HCT116 (cell line): ENCODE measurements around the gene TDP1. TPM values are rescaled to one million over a fixed set of nuclear protein-coding genes. Genes with fewer than 3 reads are reported as not detected.

Source experiments
- ATAC-seq: fragments of 200-7000 bp; cut with Tn5 transposase; 2 replicates; pipeline ENCODE4 v1.9.1; 2020; ENCODE audit warnings: mild to moderate bottlenecking, moderate library complexity
- BruUV-seq: library from RNA; stranded (reverse); fragments of 400-500 nt; replicated peaks from 2 replicates; lab custom pipeline; 2021; lab: Mats Ljungman, UMichigan
- CTCF ChIA-PET: fragments of 300-600 bp; sonication (Branson Sonifier 250); formaldehyde crosslinking; loops from one replicate; lab custom pipeline; 2021; ENCODE audit warnings: antibody characterized with exemption; lab: Charles Lee
- POLR2A ChIA-PET: fragments of 300-600, 350-600 bp; sonication (Branson Sonifier 250); formaldehyde crosslinking; loops from one replicate; lab custom pipeline; 2021; ENCODE audit warnings: antibody characterized with exemption; lab: Charles Lee
- RAD21 ChIA-PET, 2 experiments: fragments of 300-600 bp; sonication (Branson Sonifier 250); formaldehyde crosslinking; loops; one replicate each; lab custom pipeline; 2023; ENCODE audit warnings: low total read pairs in 2 of 2; ENCODE audit not compliant: uncharacterized antibody in 2 of 2, unreplicated experiment in 2 of 2, low non-redundant PET in 1 of 2; lab: Charles Lee
- DNase-seq: peaks from one replicate; pipeline ENCODE4 v3.0.0-alpha.2; 2010; ENCODE audit warnings: low read depth, low spot score
- H2AFZ ChIP-seq: fragments of 200-600 bp; shearing (Covaris generic), sonication (generic); 2 replicates; pipeline ENCODE4 v1.6.1; 2017; ENCODE audit warnings: low read depth, mixed run types, mixed read lengths, antibody characterized with exemption, low read length; ENCODE audit not compliant: poor library complexity, severe bottlenecking
- H3K27ac ChIP-seq: 2 replicates; pipeline ENCODE4 v1.5.1; 2012; ENCODE audit warnings: low read depth, low read length
- H3K27me3 ChIP-seq: fragments of 200-600 bp; sonication (generic); 2 replicates; pipeline ENCODE4 v1.6.1; 2016; ENCODE audit warnings: mixed run types, low read length, mixed read lengths; ENCODE audit not compliant: insufficient read depth
- H3K36me3 ChIP-seq, 2 experiments: fragments of 200-500 bp in 1 of 2; fragments of 200-600 bp in 1 of 2; sonication (Bioruptor generic) in 1 of 2; sonication (generic) in 1 of 2; 2 replicates each; pipeline versions ENCODE4 v1.5.1 to v1.6.1; 2014 to 2016; ENCODE audit warnings: low read length in 2 of 2, inconsistent platforms in 1 of 2, mixed read lengths in 1 of 2, mixed run types in 1 of 2; ENCODE audit not compliant: insufficient read depth in 2 of 2, control insufficient read depth in 1 of 2
- H3K4me1 ChIP-seq, 2 experiments: fragments of 200-600 bp in 1 of 2; sonication (generic) in 1 of 2; 2 replicates each; pipeline versions ENCODE4 v1.5.1 to v1.6.1; 2012 to 2017; ENCODE audit warnings: low read length in 2 of 2, inconsistent platforms in 1 of 2, mild to moderate bottlenecking in 1 of 2, mixed read lengths in 1 of 2, mixed run types in 1 of 2, moderate library complexity in 1 of 2; ENCODE audit not compliant: insufficient read depth in 2 of 2, control insufficient read depth in 1 of 2
- H3K4me2 ChIP-seq: fragments of 200-600 bp; sonication (generic); 2 replicates; pipeline ENCODE4 v1.6.1; 2017; ENCODE audit warnings: mixed run types, low read length, mixed read lengths
- H3K4me3 ChIP-seq, 2 experiments: fragments of 200-600 bp in 1 of 2; sonication (generic) in 1 of 2; replicated peaks in 1 of 2; 2 replicates each; pipeline ENCODE4 v1.5.1; 2011 to 2016; ENCODE audit warnings: low read length in 2 of 2, control low read depth in 1 of 2, low read depth in 1 of 2, mild to moderate bottlenecking in 1 of 2, mixed read lengths in 1 of 2, mixed run types in 1 of 2
- H3K79me2 ChIP-seq: fragments of 200-600 bp; sonication (generic); 2 replicates; pipeline ENCODE4 v1.6.1; 2017; ENCODE audit warnings: mild to moderate bottlenecking, mixed run types, low read length, moderate library complexity, mixed read lengths; ENCODE audit not compliant: insufficient read depth
- H3K9ac ChIP-seq: fragments of 200-600 bp; sonication (generic); 2 replicates; pipeline ENCODE4 v1.6.1; 2016; ENCODE audit warnings: low read length, mixed read lengths
- H3K9me2 ChIP-seq: fragments of 200-600 bp; sonication (generic), shearing (Covaris generic); 2 replicates; pipeline ENCODE4 v1.6.1; 2017; ENCODE audit warnings: mixed run types, mild to moderate bottlenecking, moderate library complexity; ENCODE audit not compliant: insufficient read depth
- H3K9me3 ChIP-seq, 2 experiments: fragments of 200-500 bp in 1 of 2; fragments of 200-600 bp in 1 of 2; sonication (Bioruptor generic) in 1 of 2; sonication (generic) in 1 of 2; 2 replicates each; pipeline ENCODE4 v1.6.1; 2014 to 2017; ENCODE audit warnings: low read length in 2 of 2, mixed read lengths in 2 of 2, inconsistent platforms in 1 of 2, low read depth in 1 of 2, mild to moderate bottlenecking in 1 of 2, mixed run types in 1 of 2, moderate library complexity in 1 of 2; ENCODE audit not compliant: control insufficient read depth in 1 of 2, insufficient read depth in 1 of 2
- H4K20me1 ChIP-seq: fragments of 200-600 bp; sonication (generic), shearing (Covaris generic); 2 replicates; pipeline ENCODE4 v1.6.1; 2017; ENCODE audit warnings: mixed run types, mild to moderate bottlenecking, moderate library complexity; ENCODE audit not compliant: insufficient read depth
- POLR2AphosphoS5 ChIP-seq: IDR thresholded peaks from 2 replicates; pipeline ENCODE4 v1.6.1; 2011; ENCODE audit warnings: mild to moderate bottlenecking, low read depth, low read length, moderate library complexity
- SIN3A ChIP-seq: IDR thresholded peaks from 2 replicates; pipeline ENCODE4 v1.6.1; 2012; ENCODE audit warnings: low read depth
- intact Hi-C: fragments of 100-400 bp; cut with micrococcal nuclease; formaldehyde crosslinking; loops from 2 replicates; pipeline ENCODE4 v1.10.0; 2022
- total RNA-seq: library from RNA; stranded (reverse); gene quantifications from one replicate; pipeline ENCODE4 v1.2.1, GENCODE V29; 2021; ENCODE audit not compliant: unreplicated experiment
- TF ChIP-seq, protein P1 (sequence below): IDR thresholded peaks from 2 replicates; pipeline ENCODE4 v1.6.1; 2012

The TDP1 gene
- total RNA-seq, 1 experiment from 2014 or later, result 37.1 TPM

DNA sequence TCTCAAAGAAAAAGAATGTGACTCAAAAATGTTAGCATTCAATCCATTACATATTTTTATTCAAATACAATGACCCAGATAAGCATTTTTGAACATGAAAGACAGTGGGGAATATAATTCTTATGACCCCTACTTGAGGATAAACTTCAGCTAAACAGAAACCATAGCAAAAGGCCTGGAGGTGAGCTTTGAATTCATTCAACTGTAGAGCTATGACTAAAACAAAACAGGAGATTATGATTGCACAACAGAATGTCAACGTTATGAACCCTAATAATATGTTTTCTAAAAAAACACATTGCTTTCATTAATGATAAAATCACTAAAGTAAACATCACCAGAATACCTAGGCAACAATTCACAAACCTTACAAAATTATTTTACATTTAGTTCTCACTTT is 29.0 kb upstream of the TDP1 start:
- Histone ChIP-seq H3K9me2 (no peaks in the 10 kb centered on the region), H3K79me2 (no peaks in the 10 kb centered on the region), H3K4me1 (no peaks in the 10 kb centered on the region), H3K27me3 (no peaks in the 10 kb centered on the region), H3K4me3 (no peak overlapping the region), H3K9me3 (no peaks in the 10 kb centered on the region), H4K20me1 (no peaks in the 10 kb centered on the region), H3K4me2 (no peak overlapping the region), H2AFZ (no peak overlapping the region), H3K36me3 (no peaks in the 10 kb centered on the region; a peak in 1 of 4 replicates), H3K9ac (no peak overlapping the region), H3K27ac (no peak overlapping the region)
- POLR2A ChIA-PET, result no interaction called here
- no peak for TF ChIP-seq POLR2AphosphoS5
- TF ChIP-seq, protein P1, sequence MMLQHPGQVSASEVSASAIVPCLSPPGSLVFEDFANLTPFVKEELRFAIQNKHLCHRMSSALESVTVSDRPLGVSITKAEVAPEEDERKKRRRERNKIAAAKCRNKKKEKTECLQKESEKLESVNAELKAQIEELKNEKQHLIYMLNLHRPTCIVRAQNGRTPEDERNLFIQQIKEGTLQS, result no peak
- TF ChIP-seq SIN3A, result no peak
- CTCF ChIA-PET, result interaction anchor here (1.1 to 2.8 kb wide), 2 partner anchors 10 to 46 kb away, joined by 3 to 6 read pairs; no protein-coding TSS in a partner anchor
- no TSS peak for BruUV-seq
- no peak for ATAC-seq
- intact Hi-C loops, result no loop called here
- DNase-seq, result no peak
- RAD21 ChIA-PET, result no interaction called here

DNA sequence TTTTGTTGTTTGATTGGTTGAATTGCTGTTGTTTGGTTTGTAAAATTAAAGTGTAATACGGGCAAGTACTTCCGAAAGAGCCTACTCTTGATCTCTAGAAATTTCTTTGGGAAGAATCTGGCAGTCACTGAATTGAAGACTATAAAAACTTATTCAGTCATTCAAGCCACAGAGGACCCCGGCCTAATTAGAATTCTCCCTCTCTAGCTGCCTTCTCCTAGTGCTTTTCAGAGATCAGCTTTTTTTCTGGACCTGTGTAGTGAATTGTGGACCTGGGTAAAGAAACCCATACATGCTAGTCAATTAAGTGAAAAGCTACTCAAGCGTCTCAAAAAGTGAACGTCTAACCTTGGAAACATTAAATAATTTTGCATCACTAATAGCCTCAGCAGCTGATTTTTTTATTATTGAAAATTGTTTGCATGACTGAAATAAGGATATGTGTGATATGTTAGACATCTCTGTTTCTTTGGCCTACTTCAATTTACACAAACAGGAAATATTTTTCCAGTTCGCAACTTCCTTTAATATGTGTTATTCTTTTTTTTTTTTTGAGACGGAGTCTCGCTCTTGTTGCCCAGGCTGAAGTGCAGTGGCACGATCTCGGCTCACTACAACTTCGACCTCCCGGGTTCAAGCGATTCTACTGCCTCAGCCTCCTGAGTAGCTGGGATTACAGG is 28.4 kb upstream of the TDP1 start:
- no TSS peak for BruUV-seq
- Histone ChIP-seq H3K9me3 (no peaks in the 10 kb centered on the region), H3K9me2 (no peaks in the 10 kb centered on the region), H3K9ac (no peak overlapping the region), H3K4me1 (no peaks in the 10 kb centered on the region), H3K27ac (no peak overlapping the region), H3K4me2 (no peak overlapping the region), H4K20me1 (no peaks in the 10 kb centered on the region), H3K4me3 (no peak overlapping the region), H2AFZ (no peak overlapping the region), H3K27me3 (no peaks in the 10 kb centered on the region), H3K79me2 (no peaks in the 10 kb centered on the region), H3K36me3 (no peaks in the 10 kb centered on the region; a peak in 1 of 4 replicates)
- POLR2A ChIA-PET, result no interaction called here
- no peak for ATAC-seq
- no peak for DNase-seq
- RAD21 ChIA-PET, result no interaction called here
- no peak for TF ChIP-seq SIN3A
- CTCF ChIA-PET, result interaction anchor here (0.7 to 2.8 kb wide), 3 partner anchors 10 to 46 kb away, joined by 3 to 6 read pairs (median 3); no protein-coding TSS in a partner anchor
- intact Hi-C loops, result no loop called here
